ENCODE measurements around the gene USO1. TPM values are rescaled to one million over a fixed set of nuclear protein-coding genes. Genes with fewer than 3 reads are reported as not detected.

USO1 gene
- total RNA-seq, 4 donors from 2014 or later, result 49.0 to 79.2 (median 69.8) TPM

DNA sequence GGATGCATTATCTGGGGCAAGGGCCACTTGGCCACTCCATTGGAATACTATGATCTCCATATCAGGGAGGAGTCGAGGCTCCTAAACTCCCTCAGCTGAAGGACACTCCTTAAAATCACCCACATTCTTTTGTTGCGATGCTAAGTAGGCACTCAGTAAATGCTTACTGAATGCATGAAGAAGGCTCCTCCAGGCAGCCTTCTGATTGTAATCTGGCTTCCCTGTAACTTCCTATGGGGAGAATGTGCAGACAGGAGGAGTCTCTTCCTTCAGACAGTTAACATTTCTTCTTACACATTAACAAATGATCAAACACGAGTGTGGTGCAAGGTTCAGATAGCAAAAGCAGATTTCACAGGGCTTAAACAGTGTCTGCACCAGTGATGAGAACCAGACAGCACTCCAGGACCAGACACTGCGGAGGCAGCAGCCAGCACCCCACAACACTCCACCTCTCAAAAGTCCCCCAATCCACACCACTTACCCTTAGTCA lies 21.4 kb upstream of the USO1 start:
- Histone ChIP-seq H3K9me3 (no peaks in the 10 kb centered on the region), H3K4me3 (no peak overlapping the region), H3K27me3 (no peaks in the 10 kb centered on the region), H3K27ac (no peak overlapping the region), H3K4me1 (no peaks in the 10 kb centered on the region), H3K36me3 (peaks cover 0 to 5% (median 0%) of the 10 kb centered on the region in 3 donors)
- TF ChIP-seq, protein P1, sequence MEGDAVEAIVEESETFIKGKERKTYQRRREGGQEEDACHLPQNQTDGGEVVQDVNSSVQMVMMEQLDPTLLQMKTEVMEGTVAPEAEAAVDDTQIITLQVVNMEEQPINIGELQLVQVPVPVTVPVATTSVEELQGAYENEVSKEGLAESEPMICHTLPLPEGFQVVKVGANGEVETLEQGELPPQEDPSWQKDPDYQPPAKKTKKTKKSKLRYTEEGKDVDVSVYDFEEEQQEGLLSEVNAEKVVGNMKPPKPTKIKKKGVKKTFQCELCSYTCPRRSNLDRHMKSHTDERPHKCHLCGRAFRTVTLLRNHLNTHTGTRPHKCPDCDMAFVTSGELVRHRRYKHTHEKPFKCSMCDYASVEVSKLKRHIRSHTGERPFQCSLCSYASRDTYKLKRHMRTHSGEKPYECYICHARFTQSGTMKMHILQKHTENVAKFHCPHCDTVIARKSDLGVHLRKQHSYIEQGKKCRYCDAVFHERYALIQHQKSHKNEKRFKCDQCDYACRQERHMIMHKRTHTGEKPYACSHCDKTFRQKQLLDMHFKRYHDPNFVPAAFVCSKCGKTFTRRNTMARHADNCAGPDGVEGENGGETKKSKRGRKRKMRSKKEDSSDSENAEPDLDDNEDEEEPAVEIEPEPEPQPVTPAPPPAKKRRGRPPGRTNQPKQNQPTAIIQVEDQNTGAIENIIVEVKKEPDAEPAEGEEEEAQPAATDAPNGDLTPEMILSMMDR (IDR thresholded peaks at IDR 0.05), result no peak
- no peak for TF ChIP-seq POLR2A (IDR thresholded peaks at IDR 0.05)
- WGBS, 2 donors, result 70 to 83% methylated on average over 4 of the region's 4 CpGs
- intact Hi-C loops (cut with DNase I), result no loop called here
- DNase-seq, result no peak

- no peak for TF ChIP-seq POLR2A (IDR thresholded peaks at IDR 0.05)
- TF ChIP-seq, protein P1 (IDR thresholded peaks at IDR 0.05), result no peak
- H3K9me3 ChIP-seq, result no peaks in the 10 kb centered on the region
- H3K4me1 ChIP-seq, result no peaks in the 10 kb centered on the region
- no peak for DNase-seq
- H3K27me3 ChIP-seq, result no peaks in the 10 kb centered on the region
- no peak overlapping the region for H3K4me3 ChIP-seq
- H3K27ac ChIP-seq, result no peak overlapping the region
- 90 to 92% methylated on average over 5 to 6 of the region's 6 CpGs for WGBS, 2 donors
- peaks cover 0 to 5% (median 0%) of the 10 kb centered on the region in 3 donors for H3K36me3 ChIP-seq
- intact Hi-C loops (cut with DNase I), result no loop called here
These were observed 19.0 kb upstream of the USO1 start for GRCh38 chr4:75705198-75705977.

GRCh38 chr4:75708218-75708691 lies 16.1 kb upstream of the USO1 start:
- TF ChIP-seq, protein P1 (IDR thresholded peaks at IDR 0.05), result peak in 2 of 6 experiments; percentile 11 to 12
- TF ChIP-seq POLR2A (IDR thresholded peaks at IDR 0.05), result no peak
- no peaks in the 10 kb centered on the region for H3K4me1 ChIP-seq
- intact Hi-C loops (cut with DNase I), result no loop called here
- WGBS, 2 donors, result 80 to 88% methylated on average over 3 of the region's 3 CpGs
- H3K27ac ChIP-seq, result no peak overlapping the region
- no peaks in the 10 kb centered on the region for H3K9me3 ChIP-seq
- H3K4me3 ChIP-seq, result no peak overlapping the region
- peaks cover 0 to 5% (median 0%) of the 10 kb centered on the region in 3 donors for H3K36me3 ChIP-seq
- DNase-seq, result no peak
- H3K27me3 ChIP-seq, result no peaks in the 10 kb centered on the region

DNA sequence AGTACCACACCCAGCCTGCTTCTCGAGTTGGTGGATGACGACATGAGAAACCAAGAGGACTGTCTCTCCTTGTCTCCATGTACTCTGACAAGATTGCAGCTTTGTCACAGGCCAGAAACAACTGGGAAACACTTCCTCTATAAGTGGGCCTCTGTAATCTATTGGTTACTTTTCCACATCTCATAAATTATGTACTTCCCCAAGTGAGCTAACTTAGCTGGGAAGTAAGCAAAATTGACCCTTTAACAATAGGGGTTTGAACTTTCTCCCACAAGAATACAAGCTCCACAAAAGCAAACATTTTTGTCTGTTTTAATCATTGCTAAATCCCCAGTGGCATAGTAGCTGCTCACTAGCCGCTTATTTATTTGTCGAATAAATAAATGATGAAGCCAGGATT lies 14.1 kb upstream of the USO1 start:
- intact Hi-C loops (cut with DNase I), result no loop called here
- Histone ChIP-seq H3K4me1 (peaks cover 0 to 8% (median 3%) of the 10 kb centered on the region in 3 donors), H3K9me3 (no peaks in the 10 kb centered on the region), H3K36me3 (peaks cover 0 to 5% (median 0%) of the 10 kb centered on the region in 3 donors), H3K4me3 (no peak overlapping the region), H3K27ac (no peak overlapping the region), H3K27me3 (no peaks in the 10 kb centered on the region)
- TF ChIP-seq POLR2A (IDR thresholded peaks at IDR 0.05), result no peak
- TF ChIP-seq, protein P1 (IDR thresholded peaks at IDR 0.05), result no peak
- DNase-seq, result no peak
- WGBS, 2 donors, result 73 to 79% methylated on average over 4 of the region's 4 CpGs

- no peak overlapping the region for H3K4me3 ChIP-seq
- DNase-seq, result no peak
- H3K27ac ChIP-seq, result no peak overlapping the region
- no peaks in the 10 kb centered on the region for H3K27me3 ChIP-seq
- H3K9me3 ChIP-seq, result no peaks in the 10 kb centered on the region
- TF ChIP-seq, protein P1 (IDR thresholded peaks at IDR 0.05), result no peak
- TF ChIP-seq POLR2A (IDR thresholded peaks at IDR 0.05), result no peak
- no peaks in the 10 kb centered on the region for H3K36me3 ChIP-seq
- H3K4me1 ChIP-seq, result peaks cover 0 to 30% (median 6%) of the 10 kb centered on the region in 3 donors
- intact Hi-C loops (cut with DNase I), result no loop called here
- WGBS, 2 donors, result 88 to 96% methylated on average over 4 of the region's 4 CpGs
These were observed 10.4 kb upstream of the USO1 start for GRCh38 chr4:75714011-75714410.
